HepG2 (cell line): Measurements from ENCODE around the gene HTR1D. TPM values are rescaled to one million over a fixed set of nuclear protein-coding genes. Genes with fewer than 3 reads are reported as not detected.

Experiments
- HOXA5 ChIP-seq: sonication (generic); formaldehyde crosslinking; IDR thresholded peaks from 2 replicates; pipeline ENCODE4 v1.4.0; 2020; ENCODE audit warnings: missing genetic modification reagents
- IKZF1 ChIP-seq: fragments of 450-650 bp; IDR thresholded peaks from 2 replicates; pipeline ENCODE4 v1.7.1; 2016
- KLF13 ChIP-seq: sonication (generic); formaldehyde crosslinking; IDR thresholded peaks from 2 replicates; pipeline ENCODE4 v1.4.0; 2020; ENCODE audit warnings: mild to moderate bottlenecking, missing genetic modification reagents
- MTA3 ChIP-seq: sonication (generic); formaldehyde crosslinking; IDR thresholded peaks from 2 replicates; pipeline ENCODE4 v1.4.0; 2020; ENCODE audit warnings: missing genetic modification reagents
- SIN3B ChIP-seq: fragments of 150-350 bp; IDR thresholded peaks from 2 replicates; pipeline ENCODE4 v1.6.1; 2014; ENCODE audit warnings: low read length
- SMARCE1 ChIP-seq: fragments of 450-650 bp; IDR thresholded peaks from 2 replicates; pipeline ENCODE4 v1.6.1; 2017; ENCODE audit warnings: borderline replicate concordance
- ZBED4 ChIP-seq: sonication (generic); formaldehyde crosslinking; IDR thresholded peaks from 2 replicates; pipeline ENCODE4 v1.4.0; 2020; ENCODE audit warnings: missing genetic modification reagents, borderline replicate concordance
- ZBTB26 ChIP-seq: IDR thresholded peaks from 2 replicates; pipeline ENCODE4 v1.6.1; 2016; ENCODE audit warnings: missing compliant biosample characterization, missing genetic modification reagents, borderline replicate concordance
- ZBTB49 ChIP-seq: sonication (generic); formaldehyde crosslinking; IDR thresholded peaks from 2 replicates; pipeline ENCODE4 v1.4.0; 2020; ENCODE audit warnings: missing genetic modification reagents, borderline replicate concordance
- ZMYM2 ChIP-seq: sonication (generic); formaldehyde crosslinking; IDR thresholded peaks from 2 replicates; pipeline ENCODE4 v1.8.0; 2022; ENCODE audit warnings: mild to moderate bottlenecking, missing genetic modification reagents
- ZNF274 ChIP-seq: sonication (generic); formaldehyde crosslinking; IDR thresholded peaks from 2 replicates; pipeline ENCODE4 v1.5.1; 2020; ENCODE audit warnings: mild to moderate bottlenecking, missing genetic modification reagents
- ZNF512B ChIP-seq: sonication (generic); formaldehyde crosslinking; IDR thresholded peaks from 2 replicates; pipeline ENCODE4 v1.5.1; 2020; ENCODE audit warnings: missing genetic modification reagents, mild to moderate bottlenecking, borderline replicate concordance
- ZNF615 ChIP-seq: sonication (generic); formaldehyde crosslinking; IDR thresholded peaks from 2 replicates; pipeline ENCODE4 v1.5.0; 2020; ENCODE audit warnings: mild to moderate bottlenecking, missing genetic modification reagents, borderline replicate concordance
- ZNF639 ChIP-seq: conservative IDR thresholded peaks from 2 replicates; pipeline ENCODE4 v1.6.1; 2018; ENCODE audit warnings: missing genetic modification reagents
- ZNF747 ChIP-seq: sonication (generic); formaldehyde crosslinking; IDR thresholded peaks from 2 replicates; pipeline ENCODE4 v1.8.1; 2023; ENCODE audit warnings: missing genetic modification reagents, mild to moderate bottlenecking, borderline replicate concordance
- ZNF761 ChIP-seq: sonication (generic); formaldehyde crosslinking; conservative IDR thresholded peaks from 2 replicates; pipeline ENCODE4 v1.4.0; 2020; ENCODE audit warnings: mild to moderate bottlenecking, missing genetic modification reagents
- ZNF841 ChIP-seq: sonication (generic); formaldehyde crosslinking; IDR thresholded peaks from 2 replicates; pipeline ENCODE4 v1.8.1; 2023; ENCODE audit warnings: missing genetic modification reagents, borderline replicate concordance
- ZNF883 ChIP-seq: sonication (generic); formaldehyde crosslinking; IDR thresholded peaks from 2 replicates; pipeline ENCODE4 v1.5.1; 2020; ENCODE audit warnings: mild to moderate bottlenecking, missing genetic modification reagents; ENCODE audit errors: not compliant biosample characterization
- polyA plus RNA-seq, 8 experiments: library from polyadenylated mRNA; depleted of rRNA in 3 of 8; stranded (reverse) in 7 of 8; unstranded in 1 of 8; fragments of >200 nt; fragmentation: Illumina TruSeq in 4 of 8; extraction: Trizol in 4 of 8; gene quantifications; 2 replicates each; pipeline versions ENCODE4 v1.2.1 to v1.2.3, GENCODE V29; 2011 to 2016; ENCODE audit warnings: low read depth in 4 of 8, missing spikeins in 1 of 8, mixed read lengths in 1 of 8; ENCODE audit not compliant: insufficient read depth in 1 of 8
- total RNA-seq, 5 experiments: library from RNA; depleted of rRNA; stranded (reverse); fragments of >200 nt; fragmentation: Illumina TruSeq; extraction: Trizol; gene quantifications; 2 replicates each; pipeline ENCODE4 v1.2.3, GENCODE V29; 2016; ENCODE audit warnings: low read depth in 1 of 5

The HTR1D gene
- total and polyA plus RNA-seq, 2 of the 13 experiments (the other 11 are each of a cell fraction or from before 2014, with no cell fraction given) = 0.04 to 0.07 TPM

- TF ChIP-seq HOXA5 (CRISPR knock-in tag) (no peak), SMARCE1 (no peak), KLF13 (CRISPR knock-in tag) (no peak), ZNF274 (no peak), ZNF841 (CRISPR knock-in tag) (no peak), ZMYM2 (CRISPR knock-in tag) (no peak), ZNF512B (CRISPR knock-in tag) (no peak), ZNF761 (CRISPR knock-in tag) (no peak), MTA3 (CRISPR knock-in tag) (no peak), ZNF615 (CRISPR knock-in tag) (no peak), ZBED4 (CRISPR knock-in tag) (no peak), ZBTB49 (CRISPR knock-in tag) (no peak), IKZF1 (no peak), ZNF639 (no peak), ZNF883 (CRISPR knock-in tag) (no peak), ZNF747 (no peak), SIN3B (no peak), ZBTB26 (CRISPR knock-in tag) (no peak)
These were observed 68.2 kb downstream of the HTR1D start (continued) for GRCh38 chr1:23149114-23149513.
